ENCODE measurements around the gene RING1.

DNA sequence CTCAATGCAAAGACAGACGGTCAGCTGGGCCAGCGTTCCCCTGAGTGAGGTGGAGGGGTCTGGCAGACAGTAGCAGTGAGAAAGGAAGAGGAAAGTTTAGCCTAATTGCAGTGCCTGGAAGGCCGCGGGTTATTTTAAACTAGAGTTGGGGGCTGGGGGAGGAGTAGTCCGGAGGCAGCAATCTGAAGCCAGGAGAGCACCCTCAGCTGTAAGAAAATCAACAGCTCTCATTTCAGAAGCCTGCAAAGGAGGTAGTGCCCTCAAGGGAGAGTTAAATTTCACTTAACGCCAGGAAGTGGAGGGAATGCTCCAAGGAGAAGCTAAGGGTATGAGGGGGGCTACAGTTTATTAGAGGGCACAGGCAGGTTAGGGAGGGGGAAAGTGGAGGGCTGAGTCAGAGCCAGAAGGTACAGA lies 26.9 kb downstream of the RING1 start:
- TF ChIP-seq POLR2A (IDR thresholded peaks at IDR 0.05; ENCODE audit: low read depth, low read length), result no peak
- no peak for TF ChIP-seq POLR2AphosphoS5 (IDR thresholded peaks at IDR 0.05; ENCODE audit: low read depth, low read length)
- TF ChIP-seq TAF1 (IDR thresholded peaks at IDR 0.05; ENCODE audit: low read depth, low read length), result no peak
- TF ChIP-seq SPI1 (IDR thresholded peaks at IDR 0.05; ENCODE audit: low read depth, low read length), result no peak
- TF ChIP-seq POU2F2 (IDR thresholded peaks at IDR 0.05; ENCODE audit: low read depth, low read length), result no peak
- no peak for TF ChIP-seq PAX5 (IDR thresholded peaks at IDR 0.05; ENCODE audit: insufficient read depth, low read length, severe bottlenecking)

Data from GM12891 (cell line).